Measurements from ENCODE around the gene FAM221B.
A peak's percentile ranks its signal among the peaks of the same experiment; 100 is the strongest.

DNA sequence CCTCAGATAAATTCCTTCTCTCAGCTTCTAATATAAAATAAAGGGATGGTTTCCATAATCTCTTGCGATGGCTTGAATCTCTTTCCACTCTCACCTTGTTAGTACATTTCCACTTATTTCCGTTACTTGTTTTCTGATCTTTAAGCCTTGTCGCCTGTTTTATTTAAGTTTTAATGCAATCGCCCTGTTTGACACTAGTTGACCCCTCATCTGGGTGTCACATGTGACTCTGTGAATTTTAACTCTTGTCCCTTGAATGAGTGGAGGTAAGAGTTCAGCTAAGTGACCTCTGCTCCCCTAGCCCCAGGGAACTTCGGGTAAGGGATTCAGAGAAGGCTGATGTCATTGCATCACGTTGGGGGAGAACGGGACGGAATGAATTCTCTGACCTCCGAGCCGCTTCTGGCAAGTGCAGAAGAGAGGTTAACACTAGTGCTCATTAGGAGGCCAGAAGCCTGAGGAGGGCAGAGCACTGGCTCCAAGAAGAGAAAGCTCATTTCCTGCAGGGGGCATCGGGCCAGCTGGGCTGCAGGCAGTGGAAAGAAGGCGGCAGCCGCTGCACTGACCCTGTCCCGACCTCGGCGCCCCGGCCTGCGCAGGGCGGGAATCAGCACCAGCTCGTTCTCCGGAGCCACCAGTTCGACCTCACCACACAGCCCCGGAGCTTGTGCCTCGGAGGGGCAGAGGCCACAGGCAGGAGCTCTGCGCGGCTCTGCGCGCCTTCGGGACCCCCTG lies 14.3 kb downstream of the FAM221B start:
- TF ChIP-seq SMC3 (conservative IDR thresholded peaks at IDR 0.05; ENCODE audit: poor library complexity) (peak; percentile 41), REST (IDR thresholded peaks at IDR 0.05; ENCODE audit: borderline replicate concordance) (no peak)

Data from neural cell (in vitro differentiated cells).